Neural progenitor cell (in vitro differentiated cells): ENCODE results near the gene GNB2. TPM values are rescaled to one million over a fixed set of nuclear protein-coding genes. Genes with fewer than 3 reads are reported as not detected.

ENCODE experiments used
- DNase-seq: peaks from one replicate; pipeline ENCODE4 v3.0.0-alpha.2; 2016; ENCODE audit warnings: low spot score
- H2AFZ ChIP-seq: fragments of 200-600 bp; sonication (generic); replicated peaks from 2 replicates; pipeline ENCODE4 v1.6.1; 2016; ENCODE audit warnings: antibody characterized with exemption
- H3F3A ChIP-seq: fragments of 200-600 bp; sonication (generic); 2 replicates; pipeline ENCODE4 v1.6.1; 2016; ENCODE audit warnings: antibody characterized with exemption, low read depth
- H3K27ac ChIP-seq: fragments of 200-600 bp; sonication (generic); 2 replicates; pipeline ENCODE4 v1.5.1; 2016; ENCODE audit warnings: mild to moderate bottlenecking
- H3K27me3 ChIP-seq: fragments of 200-600 bp; sonication (generic); 2 replicates; pipeline ENCODE4 v1.6.1; 2016; ENCODE audit warnings: mild to moderate bottlenecking, moderate library complexity
- H3K36me3 ChIP-seq: fragments of 200-600 bp; sonication (generic); 2 replicates; pipeline ENCODE4 v1.5.1; 2016
- H3K4me1 ChIP-seq: fragments of 200-600 bp; sonication (generic); 2 replicates; pipeline ENCODE4 v1.6.1; 2016; ENCODE audit warnings: mixed run types
- H3K4me2 ChIP-seq: fragments of 200-600 bp; sonication (generic); 2 replicates; pipeline ENCODE4 v1.6.1; 2016
- H3K4me3 ChIP-seq: fragments of 200-600 bp; sonication (generic); 2 replicates; pipeline ENCODE4 v1.5.1; 2016
- H3K79me2 ChIP-seq: fragments of 200-600 bp; sonication (generic); 2 replicates; pipeline ENCODE4 v1.6.1; 2016; ENCODE audit warnings: low read depth
- H3K9ac ChIP-seq: fragments of 200-600 bp; sonication (generic); 2 replicates; pipeline ENCODE4 v1.6.1; 2016
- H3K9me3 ChIP-seq: fragments of 200-600 bp; sonication (generic); 2 replicates; pipeline ENCODE4 v1.5.1; 2016; ENCODE audit warnings: low read depth
- H4K20me1 ChIP-seq: fragments of 200-600 bp; sonication (generic); 2 replicates; pipeline ENCODE4 v1.6.1; 2016; ENCODE audit warnings: low read depth
- H3K27ac Mint-ChIP-seq: 3 replicates; pipeline ENCODE4 v1.8.0; 2021; ENCODE audit warnings: mixed read lengths
- H3K27me3 Mint-ChIP-seq: 2 replicates; pipeline ENCODE4 v1.8.0; 2022; ENCODE audit warnings: low read depth, mild to moderate bottlenecking, inconsistent platforms, moderate library complexity, mixed read lengths; ENCODE audit not compliant: insufficient read depth
- H3K36me3 Mint-ChIP-seq: 3 replicates; pipeline ENCODE4 v1.8.0; 2021; ENCODE audit warnings: mixed read lengths
- H3K4me1 Mint-ChIP-seq: 3 replicates; pipeline ENCODE4 v1.8.0; 2021; ENCODE audit warnings: mixed read lengths
- H3K4me3 Mint-ChIP-seq: 3 replicates; pipeline ENCODE4 v1.8.0; 2021; ENCODE audit warnings: mild to moderate bottlenecking, moderate library complexity, mixed read lengths
- H3K9me3 Mint-ChIP-seq: 3 replicates; pipeline ENCODE4 v1.8.0; 2020; ENCODE audit warnings: mixed read lengths
- EZH2 ChIP-seq: fragments of 200-600 bp; sonication (generic); IDR thresholded peaks from 2 replicates; pipeline ENCODE4 v1.6.1; 2017; ENCODE audit warnings: antibody characterized with exemption, mild to moderate bottlenecking, moderate library complexity
- EZH2phosphoT487 ChIP-seq: fragments of 200-600 bp; sonication (generic); IDR thresholded peaks from 2 replicates; pipeline ENCODE4 v1.6.1; 2017; ENCODE audit warnings: antibody characterized with exemption
- total RNA-seq: library from RNA; depleted of rRNA; stranded (reverse); fragments of >200 nt; gene quantifications from 2 replicates; pipeline ENCODE4 v1.2.3, GENCODE V29; 2015; ENCODE audit warnings: low replicate concordance
- TF ChIP-seq, protein P1 (sequence below): fragments of 200-600 bp; sonication (generic); IDR thresholded peaks from 2 replicates; pipeline ENCODE4 v1.5.1; 2017; ENCODE audit warnings: antibody characterized with exemption, mild to moderate bottlenecking

Gene GNB2
- total RNA-seq, 1 donor from 2014 or later: 54.3 TPM

GRCh38 chr7:100630066-100630465 lies 43.5 kb upstream of the GNB2 start:
- Histone ChIP-seq H3K4me1 (peaks cover 4% of the 10 kb centered on the region), H3F3A (peaks cover 12% of the 10 kb centered on the region), H3K4me2 (no peak overlapping the region), H3K9me3 (no peaks in the 10 kb centered on the region), H2AFZ (no peak overlapping the region), H3K36me3 (no peaks in the 10 kb centered on the region), H3K27ac (no peak overlapping the region), H3K79me2 (no peaks in the 10 kb centered on the region), H4K20me1 (no peaks in the 10 kb centered on the region), H3K27me3 (peaks cover 65% of the 10 kb centered on the region), H3K4me3 (no peak overlapping the region), H3K9ac (no peak overlapping the region)
- H3K4me1 Mint-ChIP-seq: peaks cover 23% of the 10 kb centered on the region
- peaks cover 36% of the 10 kb centered on the region for H3K27me3 Mint-ChIP-seq
- peaks cover 2% of the 10 kb centered on the region for H3K9me3 Mint-ChIP-seq
- H3K27ac Mint-ChIP-seq: no peak overlapping the region
- no peak for DNase-seq
- no peaks in the 10 kb centered on the region for H3K36me3 Mint-ChIP-seq
- no peak for TF ChIP-seq EZH2phosphoT487
- TF ChIP-seq, protein P1, sequence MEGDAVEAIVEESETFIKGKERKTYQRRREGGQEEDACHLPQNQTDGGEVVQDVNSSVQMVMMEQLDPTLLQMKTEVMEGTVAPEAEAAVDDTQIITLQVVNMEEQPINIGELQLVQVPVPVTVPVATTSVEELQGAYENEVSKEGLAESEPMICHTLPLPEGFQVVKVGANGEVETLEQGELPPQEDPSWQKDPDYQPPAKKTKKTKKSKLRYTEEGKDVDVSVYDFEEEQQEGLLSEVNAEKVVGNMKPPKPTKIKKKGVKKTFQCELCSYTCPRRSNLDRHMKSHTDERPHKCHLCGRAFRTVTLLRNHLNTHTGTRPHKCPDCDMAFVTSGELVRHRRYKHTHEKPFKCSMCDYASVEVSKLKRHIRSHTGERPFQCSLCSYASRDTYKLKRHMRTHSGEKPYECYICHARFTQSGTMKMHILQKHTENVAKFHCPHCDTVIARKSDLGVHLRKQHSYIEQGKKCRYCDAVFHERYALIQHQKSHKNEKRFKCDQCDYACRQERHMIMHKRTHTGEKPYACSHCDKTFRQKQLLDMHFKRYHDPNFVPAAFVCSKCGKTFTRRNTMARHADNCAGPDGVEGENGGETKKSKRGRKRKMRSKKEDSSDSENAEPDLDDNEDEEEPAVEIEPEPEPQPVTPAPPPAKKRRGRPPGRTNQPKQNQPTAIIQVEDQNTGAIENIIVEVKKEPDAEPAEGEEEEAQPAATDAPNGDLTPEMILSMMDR: no peak
- TF ChIP-seq EZH2: no peak
- no peak overlapping the region for H3K4me3 Mint-ChIP-seq

- Histone ChIP-seq H3F3A (peaks cover 12% of the 10 kb centered on the region), H4K20me1 (no peaks in the 10 kb centered on the region), H3K27ac (no peak overlapping the region), H3K4me2 (peak overlapping the region; percentile 98), H3K4me1 (peaks cover 4% of the 10 kb centered on the region), H3K36me3 (no peaks in the 10 kb centered on the region), H3K27me3 (peaks cover 37% of the 10 kb centered on the region), H3K9ac (no peak overlapping the region), H2AFZ (peak overlapping the region; percentile 100), H3K79me2 (no peaks in the 10 kb centered on the region), H3K4me3 (peak overlapping the region; percentile 61), H3K9me3 (no peaks in the 10 kb centered on the region)
- peaks cover 35% of the 10 kb centered on the region for H3K27me3 Mint-ChIP-seq
- H3K36me3 Mint-ChIP-seq: no peaks in the 10 kb centered on the region
- peak; percentile 76 for DNase-seq
- H3K9me3 Mint-ChIP-seq: peaks cover 2% of the 10 kb centered on the region
- TF ChIP-seq, protein P1: peak; percentile 52
- TF ChIP-seq EZH2phosphoT487 (no peak), EZH2 (peak; percentile 66)
- H3K27ac Mint-ChIP-seq: no peak overlapping the region
- H3K4me3 Mint-ChIP-seq: peak overlapping the region; percentile 81
- peaks cover 13% of the 10 kb centered on the region for H3K4me1 Mint-ChIP-seq
Observed at GRCh38 chr7:100632951-100633717, 40.4 kb upstream of the GNB2 start.

- Histone ChIP-seq H3K4me2 (no peak overlapping the region), H3F3A (peaks cover 5% of the 10 kb centered on the region), H3K4me1 (no peaks in the 10 kb centered on the region), H3K9ac (no peak overlapping the region), H3K4me3 (no peak overlapping the region), H4K20me1 (no peaks in the 10 kb centered on the region), H3K27me3 (peaks cover under 1% of the 10 kb centered on the region), H3K36me3 (no peaks in the 10 kb centered on the region), H3K27ac (no peak overlapping the region), H2AFZ (peak overlapping the region; percentile 9), H3K9me3 (no peaks in the 10 kb centered on the region), H3K79me2 (no peaks in the 10 kb centered on the region)
- Mint-ChIP-seq H3K4me1 (peaks cover 3% of the 10 kb centered on the region), H3K9me3 (no peaks in the 10 kb centered on the region), H3K27ac (no peak overlapping the region), H3K36me3 (no peaks in the 10 kb centered on the region), H3K27me3 (peaks cover 10% of the 10 kb centered on the region), H3K4me3 (no peak overlapping the region)
- TF ChIP-seq, protein P1: no peak
- TF ChIP-seq EZH2phosphoT487 (no peak), EZH2 (no peak)
- peak; percentile 27 for DNase-seq
Observed at GRCh38 chr7:100639995-100640516, 33.5 kb upstream of the GNB2 start.
